T47D (cell line): ENCODE results near the gene RTL10.

ENCODE experiments used
- DNase-seq, 2 experiments: peaks; one replicate each; pipeline versions ENCODE4 v3.0.0 to v3.0.0-alpha.2; 2011 to 2012; ENCODE audit warnings: low read depth in 1 of 2, low spot score in 1 of 2
- JUND ChIP-seq: IDR thresholded peaks from 2 replicates; pipeline ENCODE4 v1.6.1; 2012; ENCODE audit warnings: low read depth
- in situ Hi-C: cut with HindIII; loops from 2 replicates; pipeline ENCODE4 v1.10.0; 2016; ENCODE audit warnings: low sequenced_read_pairs, low pct_unique_long_range_greater_than_20kb

RTL10 gene, protein sequence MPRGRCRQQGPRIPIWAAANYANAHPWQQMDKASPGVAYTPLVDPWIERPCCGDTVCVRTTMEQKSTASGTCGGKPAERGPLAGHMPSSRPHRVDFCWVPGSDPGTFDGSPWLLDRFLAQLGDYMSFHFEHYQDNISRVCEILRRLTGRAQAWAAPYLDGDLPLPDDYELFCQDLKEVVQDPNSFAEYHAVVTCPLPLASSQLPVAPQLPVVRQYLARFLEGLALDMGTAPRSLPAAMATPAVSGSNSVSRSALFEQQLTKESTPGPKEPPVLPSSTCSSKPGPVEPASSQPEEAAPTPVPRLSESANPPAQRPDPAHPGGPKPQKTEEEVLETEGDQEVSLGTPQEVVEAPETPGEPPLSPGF

DNA sequence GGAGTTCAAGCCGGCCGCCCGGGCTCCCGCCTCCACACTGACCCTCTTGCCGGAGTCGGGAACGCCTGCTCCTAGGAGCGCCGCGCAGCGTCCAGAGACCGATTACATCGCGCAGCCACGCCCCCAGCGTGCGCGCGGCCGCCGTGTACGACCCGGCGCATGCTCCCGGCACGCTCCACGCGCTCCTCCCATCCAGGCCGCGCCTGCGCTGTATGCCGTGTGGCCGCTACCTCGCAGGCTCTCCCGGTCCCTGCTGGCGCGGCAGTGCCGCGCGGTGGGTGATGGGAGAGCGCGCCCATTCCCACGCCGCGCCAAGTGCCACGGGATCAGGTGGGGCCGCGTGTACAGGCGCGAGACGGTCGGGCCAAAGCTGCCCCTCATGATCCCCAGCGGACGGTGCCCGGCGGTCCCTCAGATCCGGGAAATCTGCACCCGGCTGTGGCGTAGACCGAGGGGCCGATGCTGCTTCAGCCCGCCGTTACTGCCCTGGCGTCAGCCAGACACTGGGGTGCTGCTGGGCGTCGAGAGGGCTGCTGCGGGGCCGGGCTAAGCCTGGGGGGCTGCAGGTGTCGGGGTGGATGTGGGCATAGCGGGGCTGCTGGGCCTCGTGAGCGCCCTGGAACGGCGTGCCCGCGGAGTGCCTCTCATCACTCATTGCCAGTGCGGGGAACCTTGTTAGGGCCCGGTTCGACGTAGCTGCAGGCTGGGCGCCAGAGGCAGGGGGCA lies at the start of gene RTL10, which contains the start of gene GNB1L:
RTL10 (minus strand) TSS at position 97 of the 726 bp plus-strand sequence. CDS start 2,613 bp downstream, outside the sequence.
GNB1L (minus strand) TSS at position 97 of the 726 bp plus-strand sequence. CDS start 33,519 bp downstream, outside the sequence.
- in situ Hi-C loops = no loop called here
- peak; percentile 86 to 95 for DNase-seq
- TF ChIP-seq JUND = no peak

GRCh38 chr22:19904174-19904856 lies 49.6 kb upstream of the RTL10 start:
- no peak for DNase-seq
- in situ Hi-C loops = no loop called here
- TF ChIP-seq JUND = no peak

- no peak for TF ChIP-seq JUND
- in situ Hi-C loops = no loop called here
- no peak for DNase-seq
Measured at GRCh38 chr22:19903513-19903912, 48.8 kb upstream of the RTL10 start.

- in situ Hi-C loops = no loop called here
- no peak for TF ChIP-seq JUND
- DNase-seq = no peak
Measured at GRCh38 chr22:19903031-19903430, 48.4 kb upstream of the RTL10 start.

- in situ Hi-C loops = no loop called here
- no peak for DNase-seq
- TF ChIP-seq JUND = no peak
Measured at GRCh38 chr22:19902245-19902715, 47.6 kb upstream of the RTL10 start.

GRCh38 chr22:19901577-19902244 lies 47.0 kb upstream of the RTL10 start:
- in situ Hi-C loops = no loop called here
- no peak for DNase-seq
- no peak for TF ChIP-seq JUND

DNA sequence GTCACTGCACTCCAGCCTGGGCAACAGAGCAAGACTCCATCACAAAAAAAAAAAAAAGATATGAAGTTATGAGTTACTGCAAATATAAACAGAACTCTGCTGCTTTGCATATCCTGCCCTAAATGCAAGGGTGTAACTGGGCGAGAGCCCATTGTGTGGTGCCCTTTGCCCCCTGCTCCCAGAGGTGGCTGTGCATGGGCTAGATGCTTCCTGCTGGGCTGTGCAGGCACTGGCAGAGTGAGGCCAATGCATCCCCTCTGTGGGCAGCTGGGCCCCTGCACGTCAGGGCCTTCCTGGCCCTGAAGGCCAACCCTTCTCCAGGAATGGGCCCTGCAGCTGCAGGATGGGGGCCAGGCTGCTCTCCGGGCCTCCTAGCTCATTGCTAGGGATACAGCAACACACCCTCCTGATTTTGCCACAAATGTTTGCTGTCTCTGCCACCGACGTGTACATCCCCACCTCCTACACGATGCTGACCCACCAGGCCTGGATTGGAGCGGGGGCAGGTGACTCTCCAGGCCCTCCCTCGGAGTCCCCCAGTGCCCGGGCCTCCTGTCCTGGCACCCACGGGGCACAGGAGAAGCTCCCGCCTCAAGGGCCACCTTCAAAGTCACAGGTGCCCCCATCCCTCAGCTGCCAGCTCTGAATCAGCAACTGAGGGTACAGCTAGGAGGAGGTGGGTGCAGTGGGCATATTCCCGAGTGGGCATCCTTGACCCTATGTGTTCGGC lies 46.2 kb upstream of the RTL10 start:
- no peak for DNase-seq
- in situ Hi-C loops = no loop called here
- TF ChIP-seq JUND = no peak

DNA sequence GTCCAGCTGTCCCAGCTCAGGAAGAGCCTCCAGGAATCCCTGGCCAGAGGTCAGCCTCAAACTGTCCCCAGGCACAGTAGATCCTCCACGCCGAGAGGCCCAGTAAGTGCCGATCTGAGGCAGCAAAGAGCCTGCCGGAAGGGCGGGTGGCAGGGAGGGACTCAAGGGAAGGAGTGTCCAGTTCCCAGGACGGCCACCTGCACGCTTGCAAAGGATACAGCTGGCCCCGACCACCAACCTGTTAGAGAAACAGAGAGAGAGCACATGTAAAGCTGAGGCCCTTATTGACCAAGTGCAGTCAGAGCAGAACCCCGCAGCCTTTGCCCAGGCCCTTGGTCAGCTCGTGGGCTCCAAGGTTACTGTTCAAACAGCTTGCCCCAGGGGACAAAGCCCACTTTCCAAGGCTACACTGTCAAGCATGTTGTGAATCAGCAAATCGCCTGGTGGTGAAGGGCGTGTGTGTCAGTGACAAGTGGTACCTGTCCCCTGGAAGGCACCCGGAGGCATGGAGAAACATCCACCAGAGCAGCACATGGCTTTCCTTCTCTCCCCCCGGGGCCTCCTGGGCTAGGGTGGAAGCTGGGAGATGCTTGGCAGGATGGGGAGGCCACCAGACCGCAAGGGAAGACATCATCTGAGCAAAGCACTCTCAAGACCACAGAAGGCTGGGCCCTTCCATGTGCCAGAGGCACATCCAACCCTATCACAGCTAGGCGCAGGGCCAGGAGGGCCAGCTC lies 44.3 kb upstream of the RTL10 start:
- DNase-seq = no peak
- in situ Hi-C loops = no loop called here
- no peak for TF ChIP-seq JUND

DNA sequence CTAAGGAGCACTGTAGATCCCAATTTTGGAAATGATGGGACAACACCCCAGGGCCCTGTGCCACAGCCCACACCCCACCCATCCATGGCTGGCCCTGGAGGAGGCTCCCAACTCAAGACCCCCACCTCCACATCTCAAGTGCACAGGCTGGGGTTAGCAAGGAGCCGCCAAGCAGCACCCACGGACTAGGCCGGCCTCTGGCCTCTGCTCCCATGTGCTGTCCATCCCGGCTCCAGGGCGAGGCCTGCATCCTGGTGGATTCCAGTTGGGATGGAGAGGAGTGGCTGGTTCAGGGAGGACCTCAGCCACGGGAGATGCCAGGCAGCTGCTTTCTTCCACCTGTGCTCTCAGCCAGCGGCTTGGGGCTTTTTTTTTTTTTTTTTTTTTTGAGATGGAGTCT lies 43.5 kb upstream of the RTL10 start:
- no peak for TF ChIP-seq JUND
- no peak for DNase-seq
- in situ Hi-C loops = no loop called here

DNA sequence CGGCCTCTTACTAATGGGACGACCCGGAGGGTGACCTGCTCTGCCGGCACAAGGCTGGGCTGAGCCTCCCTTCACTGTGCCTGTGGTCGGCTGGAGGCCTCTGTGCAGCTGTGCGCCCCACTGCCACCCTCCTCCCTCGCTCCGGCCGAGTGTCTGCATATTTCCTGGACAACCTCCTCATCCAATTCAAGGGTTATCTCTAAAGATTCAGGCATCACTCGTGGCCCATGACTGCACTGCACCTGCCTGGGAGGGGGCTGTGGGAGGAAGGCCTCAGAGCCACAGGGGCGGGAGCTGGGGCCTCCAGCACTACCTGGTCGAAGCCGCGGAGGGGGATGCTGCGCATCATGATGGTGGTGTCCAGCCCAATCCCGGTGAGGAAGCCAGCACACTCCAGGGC lies 43.1 kb upstream of the RTL10 start:
- in situ Hi-C loops = no loop called here
- TF ChIP-seq JUND = no peak
- DNase-seq = no peak
